NT2/D1 (cell line): ENCODE measurements around the gene GPR4.

Source experiments
- YY1 ChIP-seq: IDR thresholded peaks from 2 replicates; pipeline ENCODE4 v1.6.1; 2011; ENCODE audit not compliant: insufficient read length, insufficient read depth
- ZNF274 ChIP-seq: IDR thresholded peaks from 2 replicates; pipeline ENCODE4 v1.6.1; 2011; ENCODE audit warnings: mild to moderate bottlenecking, low read depth, low read length

GRCh38 chr19:45615795-45616703 lies 14.0 kb upstream of the GPR4 start:
- no peak for TF ChIP-seq YY1
- TF ChIP-seq ZNF274, result no peak
